ENCODE data around the gene ABCC2. TPM values are rescaled to one million over a fixed set of nuclear protein-coding genes. Genes with fewer than 3 reads are reported as not detected.

The ABCC2 gene
- total RNA-seq, 1 donor from 2014 or later, result 1.9 TPM

GRCh38 chr10:99775850-99776249 is 6.6 kb upstream of the ABCC2 start:
- ATAC-seq (peak in 1 of 2 donors; percentile 50), DNase-seq (no peak)
- no peaks in the 10 kb centered on the region for H3K9me3 ChIP-seq
- no peaks in the 10 kb centered on the region for H3K27me3 ChIP-seq (ENCODE audit: low read depth)
- H3K4me3 ChIP-seq, result no peak overlapping the region
- TF ChIP-seq, protein P1, sequence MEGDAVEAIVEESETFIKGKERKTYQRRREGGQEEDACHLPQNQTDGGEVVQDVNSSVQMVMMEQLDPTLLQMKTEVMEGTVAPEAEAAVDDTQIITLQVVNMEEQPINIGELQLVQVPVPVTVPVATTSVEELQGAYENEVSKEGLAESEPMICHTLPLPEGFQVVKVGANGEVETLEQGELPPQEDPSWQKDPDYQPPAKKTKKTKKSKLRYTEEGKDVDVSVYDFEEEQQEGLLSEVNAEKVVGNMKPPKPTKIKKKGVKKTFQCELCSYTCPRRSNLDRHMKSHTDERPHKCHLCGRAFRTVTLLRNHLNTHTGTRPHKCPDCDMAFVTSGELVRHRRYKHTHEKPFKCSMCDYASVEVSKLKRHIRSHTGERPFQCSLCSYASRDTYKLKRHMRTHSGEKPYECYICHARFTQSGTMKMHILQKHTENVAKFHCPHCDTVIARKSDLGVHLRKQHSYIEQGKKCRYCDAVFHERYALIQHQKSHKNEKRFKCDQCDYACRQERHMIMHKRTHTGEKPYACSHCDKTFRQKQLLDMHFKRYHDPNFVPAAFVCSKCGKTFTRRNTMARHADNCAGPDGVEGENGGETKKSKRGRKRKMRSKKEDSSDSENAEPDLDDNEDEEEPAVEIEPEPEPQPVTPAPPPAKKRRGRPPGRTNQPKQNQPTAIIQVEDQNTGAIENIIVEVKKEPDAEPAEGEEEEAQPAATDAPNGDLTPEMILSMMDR (IDR thresholded peaks at IDR 0.05), result no peak
- no peak overlapping the region for H3K27ac ChIP-seq
- no peaks in the 10 kb centered on the region for H3K36me3 ChIP-seq
- intact Hi-C loops (cut with DNase I), result no loop called here
- H3K4me1 ChIP-seq, result peaks cover 4% of the 10 kb centered on the region

GRCh38 chr10:99777918-99778714 is 4.3 kb upstream of the ABCC2 start:
- H3K9me3 ChIP-seq, result no peaks in the 10 kb centered on the region
- peaks cover 4% of the 10 kb centered on the region for H3K4me1 ChIP-seq
- no peaks in the 10 kb centered on the region for H3K36me3 ChIP-seq
- intact Hi-C loops (cut with DNase I), result no loop called here
- ATAC-seq, result no peak
- TF ChIP-seq, protein P1 (IDR thresholded peaks at IDR 0.05), result no peak
- no peak for DNase-seq
- no peak overlapping the region for H3K27ac ChIP-seq
- H3K27me3 ChIP-seq (ENCODE audit: low read depth), result no peaks in the 10 kb centered on the region
- H3K4me3 ChIP-seq, result no peak overlapping the region

DNA sequence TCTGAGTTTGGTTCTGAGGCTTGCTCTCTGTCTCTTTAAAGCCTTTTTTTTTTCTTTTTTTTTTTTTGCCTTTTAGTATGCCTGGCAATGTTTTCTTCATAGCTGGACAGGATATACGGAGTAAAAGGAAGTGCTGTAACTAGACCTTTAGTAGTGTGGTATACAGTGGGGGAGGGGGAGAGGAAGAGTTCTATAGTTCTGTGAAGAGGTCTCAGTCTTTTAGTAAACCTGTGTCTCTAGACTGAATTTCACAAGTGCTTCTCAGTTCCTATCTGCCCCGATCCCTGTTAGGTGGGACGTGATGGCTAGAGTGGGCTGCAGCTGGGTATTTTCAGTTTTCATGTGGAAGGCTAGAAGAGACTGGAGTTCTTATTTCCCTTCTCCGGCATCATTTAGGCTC is 3.1 kb upstream of the ABCC2 start:
- Histone ChIP-seq H3K4me3 (no peak overlapping the region), H3K4me1 (peaks cover 4% of the 10 kb centered on the region), H3K27ac (peak overlapping the region; percentile 46), H3K27me3 (ENCODE audit: low read depth) (no peaks in the 10 kb centered on the region), H3K9me3 (no peaks in the 10 kb centered on the region), H3K36me3 (no peaks in the 10 kb centered on the region)
- intact Hi-C loops (cut with DNase I), result no loop called here
- ATAC-seq (peak; percentile 61 to 72), DNase-seq (no peak)
- TF ChIP-seq, protein P1 (IDR thresholded peaks at IDR 0.05), result no peak

DNA sequence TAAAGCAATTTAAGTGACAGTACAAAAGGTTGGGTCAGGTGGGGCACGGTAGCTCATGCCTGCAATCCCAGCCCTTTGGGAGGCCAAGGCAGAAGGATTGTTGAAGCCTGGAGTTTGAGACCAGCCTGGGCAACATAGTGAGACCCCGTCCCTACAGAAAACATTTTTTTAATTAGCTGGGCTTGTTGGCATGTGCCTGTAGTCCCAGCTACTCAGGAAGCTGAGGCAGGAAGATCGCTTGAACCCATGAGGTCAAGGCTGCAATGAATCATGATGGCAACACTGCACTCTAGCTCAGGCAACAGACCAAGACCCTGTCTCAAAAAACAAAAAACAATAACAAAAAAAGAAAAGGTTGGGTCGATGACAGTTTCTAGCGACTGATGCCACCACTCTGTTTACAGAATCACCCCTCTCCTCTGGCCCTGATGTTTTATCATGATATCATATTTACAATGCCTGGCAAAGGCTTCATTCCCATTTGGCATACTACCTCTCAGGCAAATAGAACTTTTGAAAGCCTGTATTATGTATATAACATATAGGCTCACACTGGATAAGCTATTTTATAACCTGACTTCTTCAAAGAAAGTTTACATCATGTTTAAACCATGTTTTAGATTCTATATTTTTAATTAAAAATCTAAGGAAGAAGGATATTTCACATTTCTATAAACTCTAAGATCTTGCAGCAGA is 558 bp upstream of the ABCC2 start:
- ATAC-seq (no peak), DNase-seq (no peak)
- intact Hi-C loops (cut with DNase I), result no loop called here
- H3K36me3 ChIP-seq, result no peaks in the 10 kb centered on the region
- TF ChIP-seq, protein P1 (IDR thresholded peaks at IDR 0.05), result no peak
- no peaks in the 10 kb centered on the region for H3K9me3 ChIP-seq
- H3K4me1 ChIP-seq, result peaks cover 4% of the 10 kb centered on the region
- no peak overlapping the region for H3K4me3 ChIP-seq
- H3K27ac ChIP-seq, result no peak overlapping the region
- no peaks in the 10 kb centered on the region for H3K27me3 ChIP-seq (ENCODE audit: low read depth)

DNA sequence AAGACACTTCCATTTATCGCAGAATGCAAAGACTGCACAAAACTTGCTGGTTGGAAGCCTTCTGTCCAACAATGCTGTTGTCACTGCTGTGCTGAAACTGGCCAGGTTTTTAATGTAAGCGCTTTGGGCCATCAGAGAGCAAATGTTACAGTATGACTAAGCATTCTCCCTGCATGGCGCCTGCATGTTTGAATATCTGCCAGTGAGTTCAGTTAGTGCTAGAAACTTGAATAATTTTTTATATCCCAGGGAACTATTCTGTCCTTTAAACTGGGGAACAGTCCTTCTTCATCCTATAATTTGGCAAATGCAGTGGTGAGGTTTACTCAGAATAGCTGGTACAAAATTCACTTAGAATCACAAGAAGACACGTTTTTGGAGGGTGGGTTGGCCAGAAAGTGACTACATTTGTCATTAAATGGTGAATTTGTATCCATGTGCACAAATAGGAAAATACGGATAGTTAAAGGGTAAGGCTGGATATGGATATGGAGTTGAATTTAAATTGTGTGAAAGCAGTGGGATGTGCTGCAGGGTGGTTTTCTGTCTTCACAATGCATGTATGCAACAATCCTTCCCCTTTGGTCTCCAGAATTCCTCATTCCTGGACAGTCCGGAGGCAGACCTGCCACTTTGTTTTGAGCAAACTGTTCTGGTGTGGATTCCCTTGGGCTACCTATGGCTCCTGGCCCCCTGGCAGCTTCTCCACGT is 1.7 kb downstream of the ABCC2 start:
- H3K4me3 ChIP-seq, result no peak overlapping the region
- ATAC-seq (no peak), DNase-seq (no peak)
- TF ChIP-seq, protein P1 (IDR thresholded peaks at IDR 0.05), result no peak
- peaks cover 4% of the 10 kb centered on the region for H3K4me1 ChIP-seq
- no peaks in the 10 kb centered on the region for H3K9me3 ChIP-seq
- H3K36me3 ChIP-seq, result no peaks in the 10 kb centered on the region
- H3K27me3 ChIP-seq (ENCODE audit: low read depth), result no peaks in the 10 kb centered on the region
- H3K27ac ChIP-seq, result no peak overlapping the region
- intact Hi-C loops (cut with DNase I), result no loop called here
